HL-60 (cell line): ENCODE results near the gene LGR6.
"Not testable (repeated sequence)": the region's sequence is repeated elsewhere in the genome, so short reads cannot be mapped to it uniquely, and the experiment has no call there.

Experiments
- DNase-seq, 2 experiments: peaks; one replicate each; pipeline ENCODE4 v3.0.0-alpha.2; 2010 to 2020; ENCODE audit warnings: low read depth in 1 of 2, low spot score in 1 of 2
- H3K27ac ChIP-seq: fragments of 250-450 bp; sonication (Bioruptor Pico); replicated peaks from 2 replicates; pipeline ENCODE4 v1.5.1; 2020; ENCODE audit warnings: mild to moderate bottlenecking, moderate library complexity
- H3K27me3 ChIP-seq: fragments of 250-450 bp; sonication (Bioruptor Pico); 2 replicates; pipeline ENCODE4 v1.5.1; 2021; ENCODE audit warnings: mild to moderate bottlenecking, moderate library complexity; ENCODE audit not compliant: insufficient read depth, poor library complexity, severe bottlenecking
- H3K4me3 ChIP-seq: replicated peaks from 2 replicates; pipeline ENCODE4 v1.5.1; 2011; ENCODE audit warnings: mild to moderate bottlenecking, control low read depth, low read length; ENCODE audit not compliant: insufficient read depth
- CTCF ChIP-seq: IDR thresholded peaks from one replicate; pipeline ENCODE4 v1.5.1; 2011; ENCODE audit warnings: low read length, control low read depth, inconsistent platforms; ENCODE audit not compliant: insufficient read depth
- GABPA ChIP-seq: IDR thresholded peaks from 2 replicates; pipeline ENCODE4 v1.6.1; 2012; ENCODE audit warnings: low read depth
- POLR2AphosphoS5 ChIP-seq: IDR thresholded peaks from 2 replicates; pipeline ENCODE4 v1.6.1; 2012; ENCODE audit warnings: low read depth
- SPI1 ChIP-seq: IDR thresholded peaks from 2 replicates; pipeline ENCODE4 v1.6.1; 2012; ENCODE audit warnings: low read depth, mild to moderate bottlenecking, borderline replicate concordance
- TF ChIP-seq, protein P1 (sequence below): IDR thresholded peaks from 2 replicates; pipeline ENCODE4 v1.6.1; 2012; ENCODE audit warnings: low read depth; ENCODE audit not compliant: insufficient replicate concordance

Gene LGR6

GRCh38 chr1:202173993-202174392, 19.6 kb upstream of the LGR6 start:
- DNase-seq = no peak
- no peak overlapping the region for H3K4me3 ChIP-seq
- no peaks in the 10 kb centered on the region for H3K27me3 ChIP-seq
- TF ChIP-seq, protein P1, sequence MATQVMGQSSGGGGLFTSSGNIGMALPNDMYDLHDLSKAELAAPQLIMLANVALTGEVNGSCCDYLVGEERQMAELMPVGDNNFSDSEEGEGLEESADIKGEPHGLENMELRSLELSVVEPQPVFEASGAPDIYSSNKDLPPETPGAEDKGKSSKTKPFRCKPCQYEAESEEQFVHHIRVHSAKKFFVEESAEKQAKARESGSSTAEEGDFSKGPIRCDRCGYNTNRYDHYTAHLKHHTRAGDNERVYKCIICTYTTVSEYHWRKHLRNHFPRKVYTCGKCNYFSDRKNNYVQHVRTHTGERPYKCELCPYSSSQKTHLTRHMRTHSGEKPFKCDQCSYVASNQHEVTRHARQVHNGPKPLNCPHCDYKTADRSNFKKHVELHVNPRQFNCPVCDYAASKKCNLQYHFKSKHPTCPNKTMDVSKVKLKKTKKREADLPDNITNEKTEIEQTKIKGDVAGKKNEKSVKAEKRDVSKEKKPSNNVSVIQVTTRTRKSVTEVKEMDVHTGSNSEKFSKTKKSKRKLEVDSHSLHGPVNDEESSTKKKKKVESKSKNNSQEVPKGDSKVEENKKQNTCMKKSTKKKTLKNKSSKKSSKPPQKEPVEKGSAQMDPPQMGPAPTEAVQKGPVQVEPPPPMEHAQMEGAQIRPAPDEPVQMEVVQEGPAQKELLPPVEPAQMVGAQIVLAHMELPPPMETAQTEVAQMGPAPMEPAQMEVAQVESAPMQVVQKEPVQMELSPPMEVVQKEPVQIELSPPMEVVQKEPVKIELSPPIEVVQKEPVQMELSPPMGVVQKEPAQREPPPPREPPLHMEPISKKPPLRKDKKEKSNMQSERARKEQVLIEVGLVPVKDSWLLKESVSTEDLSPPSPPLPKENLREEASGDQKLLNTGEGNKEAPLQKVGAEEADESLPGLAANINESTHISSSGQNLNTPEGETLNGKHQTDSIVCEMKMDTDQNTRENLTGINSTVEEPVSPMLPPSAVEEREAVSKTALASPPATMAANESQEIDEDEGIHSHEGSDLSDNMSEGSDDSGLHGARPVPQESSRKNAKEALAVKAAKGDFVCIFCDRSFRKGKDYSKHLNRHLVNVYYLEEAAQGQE = no peak
- TF ChIP-seq CTCF (no peak), SPI1 (no peak), POLR2AphosphoS5 (no peak), GABPA (no peak)
- no peak overlapping the region for H3K27ac ChIP-seq

- Histone ChIP-seq H3K27me3 (no peaks in the 10 kb centered on the region), H3K27ac (no peak overlapping the region), H3K4me3 (no peak overlapping the region)
- DNase-seq = no peak
- TF ChIP-seq SPI1 = no peak
- no peak for TF ChIP-seq POLR2AphosphoS5
- no peak for TF ChIP-seq CTCF
- TF ChIP-seq, protein P1 = no peak
- TF ChIP-seq GABPA = no peak
These were observed 16.4 kb upstream of the LGR6 start for GRCh38 chr1:202176949-202177927.

- no peak for TF ChIP-seq CTCF
- TF ChIP-seq SPI1 = no peak
- TF ChIP-seq, protein P1 = no peak
- DNase-seq = no peak
These were observed 13.5 kb upstream of the LGR6 start for GRCh38 chr1:202179828-202180750.

DNA sequence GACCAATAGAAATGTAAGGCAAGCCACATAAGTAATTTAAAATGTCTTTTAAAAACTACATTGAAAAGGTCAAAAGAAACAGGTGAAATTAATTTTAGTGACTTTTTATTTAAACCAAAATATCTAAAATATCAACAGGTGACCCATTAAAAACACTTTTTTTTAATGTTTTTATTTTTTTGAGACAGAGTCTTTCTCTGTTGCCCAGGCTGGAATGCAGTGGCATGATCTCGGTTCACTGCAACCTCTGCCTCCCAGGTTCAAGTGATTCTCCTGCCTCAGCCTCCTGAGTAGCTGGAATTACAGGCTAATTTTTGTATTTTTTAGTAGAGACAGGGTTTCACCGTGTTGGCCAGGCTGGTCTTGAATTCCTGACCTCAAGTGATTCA, 12.9 kb upstream of the LGR6 start:
- H3K4me3 ChIP-seq, H3K27me3 ChIP-seq, DNase-seq, H3K27ac ChIP-seq: not testable (repeated sequence)

More at GRCh38 chr1:202179828-202180750, 13.5 kb upstream of the LGR6 start:
- no peak overlapping the region for H3K4me3 ChIP-seq
- H3K27me3 ChIP-seq = no peaks in the 10 kb centered on the region
- H3K27ac ChIP-seq = no peak overlapping the region
